Psoas muscle (tissue), 8 donors: Measurements from ENCODE around the gene CCDC120. TPM values are rescaled to one million over a fixed set of nuclear protein-coding genes. Genes with fewer than 3 reads are reported as not detected.

ENCODE experiments used
- ATAC-seq, 4 donors: fragments of 200-7000 bp; cut with Tn5 transposase; one replicate each; pipeline ENCODE4 v1.9.1; 2020; ENCODE audit warnings: moderate library complexity in 3 of 4, mild to moderate bottlenecking in 2 of 4
- DNase-seq, 2 donors: peaks; one replicate each; pipeline ENCODE4 v3.0.0-alpha.2; 2020
- H3K27ac ChIP-seq: fragments of 200-600 bp; one replicate; pipeline ENCODE4 v1.8.0; 2022
- H3K27me3 ChIP-seq, 3 donors: fragments of 200-600 bp in 1 of 3; one replicate each; pipeline versions ENCODE4 v1.6.1 to v1.8.0; 2013 to 2022; ENCODE audit warnings: low read length in 2 of 3, mild to moderate bottlenecking in 2 of 3, moderate library complexity in 1 of 3; ENCODE audit not compliant: insufficient read depth in 3 of 3
- H3K36me3 ChIP-seq, 2 donors: fragments of 200-600 bp in 1 of 2; one replicate each; pipeline versions ENCODE4 v1.6.1 to v1.8.0; 2013 to 2022; ENCODE audit warnings: low read depth in 1 of 2, mild to moderate bottlenecking in 1 of 2, moderate library complexity in 1 of 2; ENCODE audit not compliant: insufficient read depth in 1 of 2
- H3K4me1 ChIP-seq: fragments of 200-600 bp; one replicate; pipeline ENCODE4 v1.8.0; 2022
- H3K4me3 ChIP-seq: fragments of 200-600 bp; one replicate; pipeline ENCODE4 v1.8.0; 2022; ENCODE audit warnings: mild to moderate bottlenecking
- H3K9me3 ChIP-seq: fragments of 200-600 bp; one replicate; pipeline ENCODE4 v1.8.0; 2022
- CTCF ChIP-seq: fragments of 200-600 bp; IDR thresholded peaks from one replicate; pipeline ENCODE4 v1.8.0; 2022; ENCODE audit warnings: antibody characterized with exemption
- WGBS, 3 donors: extraction: QIAGEN DNeasy Blood & Tissue Kit; methylation state at CpG; one replicate each; pipeline versions ENCODE4 v1.1.6 to v1.1.7; 2013; 5-methylcytosine and 5-hydroxymethylcytosine counted together
- intact Hi-C, 2 donors: fragments of 100-400 bp; cut with DNase I; formaldehyde crosslinking; loops; one replicate each; pipeline versions ENCODE4 v1.11.0 to v1.14.2; 2022
- polyA plus RNA-seq, 3 donors: library from polyadenylated mRNA; stranded (reverse); fragments of 200-250 nt; gene quantifications; one replicate each; pipeline ENCODE4 v1.2.3, GENCODE V29; 2013
- total RNA-seq, 4 donors: library from RNA; stranded (reverse); fragmentation: NEBNext Ultra II Directional in 2 of 4; extraction: Animal tissue kit (Norgen Biotek cat#: 25700) in 2 of 4; gene quantifications; one replicate each; pipeline versions ENCODE4 v1.2.1 to v1.2.4, GENCODE V29; 2021 to 2023
- donor health status: healthy with polysubstance abuse.
- donor health status: DM: no; HTN: no; CAD: no; lungs with moderate emphysema.
- donor health status: Bipolar disorder and iron deficiency.
- donor health status: healthy.
- donor health status: DM: yes; HTN: yes; CAD: no.
- donor health status: DM: no; HTN: no; CAD: no.
- donor health status: DM: no; HTN: no; CAD: no.
- donor health status: DM: yes; HTN: yes; CAD: no.

CCDC120 gene
- total and polyA plus RNA-seq, 7 donors, result 0.40 to 1.2 (median 0.76) TPM

GRCh38 chrX:49103637-49104036, 44.8 kb downstream of the CCDC120 start:
- no peak for DNase-seq
- ATAC-seq, result no peak
- Histone ChIP-seq H3K27me3 (no peaks in the 10 kb centered on the region), H3K9me3 (no peaks in the 10 kb centered on the region), H3K4me3 (no peak overlapping the region), H3K36me3 (peaks cover 0 to 5% of the 10 kb centered on the region in 2 donors), H3K4me1 (no peaks in the 10 kb centered on the region), H3K27ac (no peak overlapping the region)
- WGBS, 3 donors, result 64 to 87% (median 73%) methylated on average over 2 to 3 of the region's 3 CpGs
- intact Hi-C loops, result no loop called here
- no peak for TF ChIP-seq CTCF

GRCh38 chrX:49106296-49106695, 47.5 kb downstream of the CCDC120 start:
- no peak for ATAC-seq
- H3K9me3 ChIP-seq, result no peaks in the 10 kb centered on the region
- intact Hi-C loops, result no loop called here

GRCh38 chrX:49106930-49107329, 48.1 kb downstream of the CCDC120 start:
- peak; percentile 37 for TF ChIP-seq CTCF
- intact Hi-C loops, result no loop called here
- H3K4me1 ChIP-seq, result no peaks in the 10 kb centered on the region
- H3K27ac ChIP-seq, result no peak overlapping the region
- peak in 1 of 2 donors; percentile 60 for DNase-seq
- ATAC-seq, result peak; percentile 80 to 92 (median 86)
- WGBS, 3 donors, result 36 to 41% (median 41%) methylated on average over 7 of the region's 7 CpGs
- H3K9me3 ChIP-seq, result no peaks in the 10 kb centered on the region
- no peaks in the 10 kb centered on the region for H3K27me3 ChIP-seq
- H3K36me3 ChIP-seq, result peaks cover 0 to 19% of the 10 kb centered on the region in 2 donors
- H3K4me3 ChIP-seq, result no peak overlapping the region

More at GRCh38 chrX:49106296-49106695, 47.5 kb downstream of the CCDC120 start:
- no peak for TF ChIP-seq CTCF
- no peak for DNase-seq
- Histone ChIP-seq H3K27ac (no peak overlapping the region), H3K36me3 (peaks cover 0 to 14% of the 10 kb centered on the region in 2 donors), H3K4me1 (no peaks in the 10 kb centered on the region), H3K27me3 (no peaks in the 10 kb centered on the region), H3K4me3 (no peak overlapping the region)
- WGBS, 3 donors, result 85 to 98% (median 97%) methylated on average over 4 of the region's 4 CpGs

- no peak for TF ChIP-seq CTCF
- peaks cover 0 to 37% of the 10 kb centered on the region in 2 donors for H3K36me3 ChIP-seq
- WGBS, 3 donors, result 58 to 67% (median 59%) methylated on average over 2 of the region's 2 CpGs
- no peaks in the 10 kb centered on the region for H3K4me1 ChIP-seq
- no peaks in the 10 kb centered on the region for H3K9me3 ChIP-seq
- no peaks in the 10 kb centered on the region for H3K27me3 ChIP-seq
- ATAC-seq (no peak), DNase-seq (no peak)
- intact Hi-C loops, result no loop called here
- H3K27ac ChIP-seq, result no peak overlapping the region
- no peak overlapping the region for H3K4me3 ChIP-seq
Observed at GRCh38 chrX:49108641-49109040, 49.8 kb downstream of the CCDC120 start.

GRCh38 chrX:49110417-49110816, 51.6 kb downstream of the CCDC120 start:
- no peak overlapping the region for H3K27ac ChIP-seq
- no peaks in the 10 kb centered on the region for H3K27me3 ChIP-seq
- ATAC-seq (no peak), DNase-seq (no peak)
- TF ChIP-seq CTCF, result no peak
- peaks cover 0 to 54% of the 10 kb centered on the region in 2 donors for H3K36me3 ChIP-seq
- intact Hi-C loops, result no loop called here
- H3K4me3 ChIP-seq, result no peak overlapping the region
- WGBS, 3 donors, result 80 to 94% (median 92%) methylated on average over 3 of the region's 3 CpGs
- H3K4me1 ChIP-seq, result no peaks in the 10 kb centered on the region
- no peaks in the 10 kb centered on the region for H3K9me3 ChIP-seq
